SIG-M5 (cell line): ENCODE data around the gene GABARAP.

Experiments
- DNase-seq: peaks from one replicate; lab custom pipeline; 2025; lab: John Stamatoyannopoulos, UW

The GABARAP gene

DNA sequence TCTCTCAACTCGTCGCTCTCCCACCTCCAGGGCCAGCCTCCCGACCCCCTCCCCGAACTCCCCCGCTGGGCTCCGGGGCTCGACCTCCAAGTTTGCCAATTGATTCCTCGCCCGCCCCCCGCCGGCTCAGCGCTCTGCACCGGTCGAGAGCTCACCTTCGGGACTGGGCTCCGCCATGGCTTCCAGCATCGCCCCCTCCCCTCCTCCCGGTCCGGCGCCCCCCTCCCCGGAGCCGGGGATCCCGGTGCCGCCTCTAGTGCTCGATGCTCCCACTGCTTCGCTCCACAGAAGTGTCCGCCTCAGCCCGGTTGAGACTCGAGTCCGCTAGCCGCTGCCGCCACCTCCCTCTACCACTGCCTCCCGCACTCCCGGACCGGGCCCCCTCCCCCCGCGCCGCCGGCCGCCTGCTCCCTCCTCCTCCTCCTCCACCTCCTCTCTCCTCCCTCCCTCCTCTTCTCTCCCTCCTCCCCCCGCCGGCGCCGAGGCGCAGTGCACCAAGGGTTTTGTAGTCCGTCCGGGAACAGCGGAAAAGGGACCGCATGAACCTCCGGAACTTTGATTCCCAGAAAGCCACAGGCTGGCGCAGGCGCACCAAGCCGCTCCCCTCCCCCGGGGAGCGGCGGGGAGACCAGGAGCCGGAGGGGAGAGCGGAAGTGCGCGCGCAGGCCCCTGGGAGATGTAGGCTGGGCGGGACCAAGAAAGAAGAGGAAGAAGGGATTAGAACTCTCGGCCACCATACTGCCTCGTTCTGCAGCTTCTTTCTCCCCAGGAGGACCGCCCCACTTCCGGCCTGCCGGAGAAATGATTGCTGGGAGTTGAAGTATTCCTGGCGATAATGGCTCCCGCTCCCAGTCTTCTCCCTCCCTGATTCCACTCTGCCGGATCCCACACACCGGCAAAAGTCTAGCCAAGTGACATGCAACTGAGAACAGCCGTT is 2.9 kb downstream of the GABARAP start, which contains the start of gene PHF23:
TSS of gene PHF23 (minus strand) at position 367 of the 937 bp plus-strand sequence. CDS start at position 189, 178 bp downstream.
- peak; percentile 85 for DNase-seq

DNA sequence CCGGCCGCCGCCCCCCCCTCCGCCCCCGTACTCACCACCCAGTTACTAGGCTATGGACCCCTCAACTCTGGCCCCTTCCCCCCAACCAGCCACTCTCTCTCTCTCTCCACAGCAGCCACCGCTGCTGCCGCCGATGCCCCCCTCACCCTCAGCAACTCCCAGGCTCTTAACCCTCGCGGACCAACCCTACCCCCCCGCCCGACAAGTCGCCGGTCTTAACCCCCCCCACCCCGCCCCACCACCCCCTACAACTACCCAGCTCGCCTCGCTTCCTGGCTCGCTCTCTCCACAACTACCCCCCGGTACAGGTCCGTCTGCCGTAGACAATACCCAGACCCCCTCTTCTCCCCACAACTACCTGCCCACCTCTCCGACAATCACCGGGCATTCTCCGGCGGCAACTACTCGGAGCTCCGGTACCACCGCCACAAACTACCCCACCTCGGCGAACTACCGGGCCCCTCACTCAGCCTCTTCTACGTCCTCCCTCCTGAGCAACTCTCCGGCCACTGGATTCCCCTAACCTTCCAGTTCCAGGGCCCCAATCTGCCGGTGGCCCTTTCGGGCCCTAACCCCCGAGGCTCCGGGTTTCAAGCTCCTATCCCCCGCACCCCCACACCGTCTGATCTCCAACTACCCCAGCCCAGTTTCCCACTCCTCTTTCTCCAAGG is 3.7 kb downstream of the GABARAP start:
- no peak for DNase-seq

GRCh38 chr17:7237761-7238419 is 4.4 kb downstream of the GABARAP start:
- DNase-seq = no peak

GRCh38 chr17:7237266-7237760 is 4.9 kb downstream of the GABARAP start:
- no peak for DNase-seq

DNA sequence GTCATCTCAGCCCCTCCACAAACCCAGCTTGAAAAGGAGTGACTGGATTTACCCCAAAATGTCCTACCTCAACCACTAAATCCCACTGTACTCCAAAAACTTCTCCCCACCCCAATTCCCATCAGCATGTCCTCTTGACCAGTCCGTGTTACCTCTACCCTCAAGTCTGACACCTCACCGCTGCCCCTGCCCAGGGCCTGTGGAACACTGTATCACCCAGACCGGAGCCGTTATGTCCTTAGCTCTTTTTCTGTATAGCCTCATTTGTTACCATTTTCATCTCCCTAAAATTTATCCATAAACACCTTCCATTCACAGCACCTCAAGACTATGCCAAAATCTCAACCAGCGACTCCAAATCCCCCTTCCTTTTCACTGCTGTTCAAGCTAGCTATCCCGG is 5.4 kb downstream of the GABARAP start:
- no peak for DNase-seq

- DNase-seq = no peak
Measured at GRCh38 chr17:7235693-7236665, 6.3 kb downstream of the GABARAP start.

DNA sequence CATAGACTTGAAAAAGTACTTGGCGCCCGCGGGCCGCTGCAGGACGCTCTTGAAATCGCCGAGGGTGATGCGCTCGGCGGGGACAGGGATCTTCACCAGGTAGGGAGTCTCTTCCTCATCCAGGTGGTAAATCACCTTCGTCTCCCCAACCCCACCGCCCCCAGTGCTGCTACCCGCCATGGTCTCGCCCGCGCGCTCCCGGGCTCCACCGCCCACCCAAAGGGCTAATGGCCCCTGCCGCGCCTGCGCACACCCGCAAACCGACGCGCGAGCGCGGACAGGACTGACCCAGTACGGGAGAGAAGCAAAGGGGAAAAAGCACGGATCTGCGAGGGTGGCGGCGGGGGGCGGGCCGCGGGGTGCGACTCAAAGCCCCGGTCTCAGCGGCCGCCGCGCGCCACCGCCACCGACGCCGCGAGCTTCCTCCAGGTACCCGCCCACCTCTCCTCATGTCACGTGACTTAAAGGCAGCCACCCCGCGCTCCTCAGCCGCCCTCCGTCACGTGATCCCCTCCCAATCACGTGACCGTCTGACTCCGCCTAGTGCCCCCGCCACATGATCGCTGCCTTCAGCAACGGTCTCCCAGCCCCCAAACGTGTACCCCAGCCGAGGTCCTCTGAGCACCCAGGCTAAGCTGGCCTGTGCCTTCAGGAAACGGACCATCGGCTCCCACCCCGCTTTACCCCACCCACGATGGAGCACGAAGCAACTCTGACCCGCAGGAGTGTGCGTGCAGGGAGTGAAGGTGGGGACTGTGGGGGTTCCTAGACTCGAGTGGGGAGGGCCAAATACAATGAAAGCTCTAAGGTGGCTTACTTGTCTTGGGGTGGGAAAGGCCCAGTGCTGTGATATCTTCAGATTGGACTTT is 7.9 kb downstream of the GABARAP start, which contains the start of gene DVL2:
TSS of gene DVL2 (minus strand) at position 435 of the 869 bp plus-strand sequence. CDS start at position 180, 255 bp downstream.
- peak; percentile 72 for DNase-seq

GRCh38 chr17:7233701-7234082 is 8.6 kb downstream of the GABARAP start:
- DNase-seq = no peak

GRCh38 chr17:7232114-7232513 is 10.1 kb downstream of the GABARAP start:
- no peak for DNase-seq

DNA sequence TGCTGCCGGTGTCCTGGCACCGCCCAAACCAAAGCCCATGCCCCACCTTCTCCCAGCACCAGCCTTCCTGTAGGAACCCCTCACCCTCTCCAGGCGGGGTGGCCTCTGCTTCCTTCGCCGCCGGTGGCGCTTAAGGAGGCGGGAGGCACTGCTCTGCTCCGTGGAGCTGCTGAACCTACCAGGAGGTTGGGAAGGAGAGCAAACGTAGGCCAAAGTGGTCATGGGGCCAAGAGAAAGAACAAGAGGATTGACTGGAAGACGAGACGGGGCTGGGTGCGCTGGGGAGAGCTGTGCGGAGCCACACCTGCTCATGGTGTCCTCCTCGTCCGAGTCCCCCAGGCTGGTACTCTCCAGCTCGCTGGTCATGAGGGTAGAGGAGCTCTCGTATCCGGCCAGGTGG is 12.7 kb downstream of the GABARAP start:
- DNase-seq = no peak

DNA sequence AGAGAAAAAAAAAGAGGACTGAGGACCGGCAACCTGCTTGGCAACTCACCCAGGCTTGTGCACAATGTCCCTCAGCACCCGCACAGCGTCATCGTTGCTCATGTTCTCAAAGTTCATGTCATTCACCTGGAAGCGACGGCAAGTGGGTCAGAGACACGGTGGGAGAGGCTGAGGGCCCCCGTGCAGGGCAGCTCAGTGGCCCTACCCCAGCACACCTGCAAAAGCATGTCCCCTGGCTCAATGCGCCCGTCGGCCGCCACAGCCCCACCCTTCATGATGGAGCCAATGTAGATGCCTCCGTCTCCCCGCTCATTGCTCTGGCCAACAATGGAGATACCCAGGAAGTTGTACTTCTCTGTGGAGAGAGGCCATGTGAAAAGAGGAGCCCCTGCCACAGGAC is 13.3 kb downstream of the GABARAP start:
- no peak for DNase-seq

DNA sequence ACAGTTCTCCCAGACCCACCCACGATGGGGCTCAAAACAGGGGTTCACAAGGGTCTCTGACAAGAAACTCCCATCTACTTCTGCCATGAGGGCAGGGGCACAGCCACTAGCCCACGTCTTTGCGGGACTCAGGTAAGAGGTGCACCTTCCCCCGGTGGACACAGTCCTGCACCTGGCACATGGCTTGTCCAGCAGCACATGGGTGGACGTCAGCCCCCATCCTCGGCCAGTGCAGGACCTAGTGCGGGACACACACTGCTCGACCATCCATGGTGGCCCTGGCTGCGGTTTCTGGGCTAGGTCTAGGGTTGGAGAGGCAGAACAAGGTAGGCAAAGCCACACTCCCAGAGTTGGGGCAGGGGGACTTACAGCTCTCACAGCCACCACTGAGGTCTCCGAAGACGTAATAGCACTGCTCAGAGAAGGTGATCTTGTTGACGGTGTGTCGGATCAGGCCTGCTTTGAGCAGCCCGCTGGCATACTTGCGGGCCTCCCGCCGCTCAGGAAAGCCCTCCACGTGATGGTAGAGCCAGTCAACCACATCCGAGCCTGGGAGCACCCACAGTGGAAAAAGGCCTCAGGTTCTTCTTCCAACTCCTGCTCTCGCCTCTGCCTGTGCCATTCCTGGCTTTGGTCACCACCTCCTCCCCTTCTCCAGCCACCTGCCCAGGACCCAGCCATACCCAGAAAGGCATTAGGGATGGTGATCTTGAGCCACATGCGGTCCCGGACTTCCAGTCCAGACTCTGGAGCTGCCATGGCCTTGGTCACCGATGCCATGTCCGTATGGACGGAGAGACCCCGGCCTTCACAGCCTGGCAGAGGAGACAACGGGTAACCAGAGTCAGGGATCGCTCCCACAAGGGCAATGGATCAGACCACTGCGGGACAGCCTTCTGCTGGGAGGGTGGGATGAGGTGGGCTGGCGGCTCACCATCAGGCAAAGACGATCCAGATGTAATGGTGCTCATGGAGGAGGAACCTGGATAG is 15.2 kb downstream of the GABARAP start:
- no peak for DNase-seq

- DNase-seq = no peak
Measured at GRCh38 chr17:7225711-7226331, 16.4 kb downstream of the GABARAP start.

GRCh38 chr17:7224661-7225111 is 17.6 kb downstream of the GABARAP start:
- no peak for DNase-seq

- no peak for DNase-seq
Measured at GRCh38 chr17:7224110-7224509, 18.1 kb downstream of the GABARAP start.

GRCh38 chr17:7223375-7223774 is 18.9 kb downstream of the GABARAP start:
- DNase-seq = no peak

- DNase-seq = no peak
Measured at GRCh38 chr17:7222972-7223292, 19.3 kb downstream of the GABARAP start.
